ENCODE measurements around the gene KRT76.

Gene KRT76

DNA sequence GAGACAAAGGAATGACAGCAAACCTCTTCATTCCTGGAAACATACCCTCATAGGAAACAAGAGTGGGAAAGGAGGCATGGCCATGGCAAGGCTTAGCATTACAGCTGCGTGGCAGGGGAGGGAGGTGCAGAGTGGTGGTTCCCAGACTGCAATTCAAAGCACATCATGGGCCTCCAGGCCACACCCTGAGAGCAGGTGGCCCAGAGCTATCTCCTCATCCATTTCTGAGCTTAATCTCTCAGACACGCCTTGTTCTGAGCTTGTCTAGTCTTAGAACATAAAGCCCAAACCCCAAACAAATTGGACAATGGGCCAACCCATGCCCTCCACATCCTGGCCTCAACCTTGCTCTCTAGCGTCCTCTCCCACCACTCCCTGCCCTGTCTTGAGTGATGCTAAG, 24.6 kb upstream of the KRT76 start:
- H3K27me3 ChIP-seq (ENCODE audit: insufficient read depth, low read depth, severe bottlenecking) = peaks cover 82% of the 10 kb centered on the region
- no peak overlapping the region for H3K4me3 ChIP-seq (ENCODE audit: low read depth, low read length)
- H3K36me3 ChIP-seq = no peaks in the 10 kb centered on the region
- no peak overlapping the region for H3K27ac ChIP-seq
- H3K9me3 ChIP-seq (ENCODE audit: severe bottlenecking) = no peaks in the 10 kb centered on the region
- no peak for DNase-seq
- TF ChIP-seq, protein P1, sequence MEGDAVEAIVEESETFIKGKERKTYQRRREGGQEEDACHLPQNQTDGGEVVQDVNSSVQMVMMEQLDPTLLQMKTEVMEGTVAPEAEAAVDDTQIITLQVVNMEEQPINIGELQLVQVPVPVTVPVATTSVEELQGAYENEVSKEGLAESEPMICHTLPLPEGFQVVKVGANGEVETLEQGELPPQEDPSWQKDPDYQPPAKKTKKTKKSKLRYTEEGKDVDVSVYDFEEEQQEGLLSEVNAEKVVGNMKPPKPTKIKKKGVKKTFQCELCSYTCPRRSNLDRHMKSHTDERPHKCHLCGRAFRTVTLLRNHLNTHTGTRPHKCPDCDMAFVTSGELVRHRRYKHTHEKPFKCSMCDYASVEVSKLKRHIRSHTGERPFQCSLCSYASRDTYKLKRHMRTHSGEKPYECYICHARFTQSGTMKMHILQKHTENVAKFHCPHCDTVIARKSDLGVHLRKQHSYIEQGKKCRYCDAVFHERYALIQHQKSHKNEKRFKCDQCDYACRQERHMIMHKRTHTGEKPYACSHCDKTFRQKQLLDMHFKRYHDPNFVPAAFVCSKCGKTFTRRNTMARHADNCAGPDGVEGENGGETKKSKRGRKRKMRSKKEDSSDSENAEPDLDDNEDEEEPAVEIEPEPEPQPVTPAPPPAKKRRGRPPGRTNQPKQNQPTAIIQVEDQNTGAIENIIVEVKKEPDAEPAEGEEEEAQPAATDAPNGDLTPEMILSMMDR (IDR thresholded peaks at IDR 0.05; ENCODE audit: low read depth, low read length) = no peak

DNA sequence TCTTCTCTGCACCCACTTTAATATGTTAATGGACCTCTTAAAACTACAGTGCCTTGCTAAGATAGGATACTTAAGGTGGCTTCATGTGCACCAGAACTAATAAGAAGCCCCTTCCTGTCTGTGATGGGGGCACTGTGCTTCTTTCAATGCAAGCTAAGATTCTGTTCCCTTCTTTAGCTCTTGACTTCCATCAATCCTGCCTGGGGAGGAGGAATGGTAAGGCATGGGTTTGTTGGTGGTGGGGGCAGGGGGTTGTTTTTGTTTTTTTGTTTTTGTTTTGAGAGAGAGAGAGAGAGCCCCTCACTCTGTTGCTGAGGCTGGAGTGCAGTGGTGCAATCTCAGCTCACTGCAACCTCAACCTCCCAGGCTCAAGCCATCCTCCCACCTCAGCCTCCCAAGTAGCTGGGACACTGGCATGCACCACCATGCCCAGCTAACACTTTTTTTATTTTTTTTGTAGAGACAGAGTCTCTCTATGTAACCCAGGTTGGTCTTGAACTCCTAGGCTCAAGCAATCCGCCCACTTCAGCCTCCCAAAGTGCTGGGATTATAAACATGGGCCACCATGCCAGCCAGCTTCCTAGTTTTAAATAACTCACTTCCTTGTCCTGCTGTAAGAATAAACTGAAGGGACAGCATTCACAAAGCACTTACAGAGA, 23.2 kb upstream of the KRT76 start:
- no peak overlapping the region for H3K4me3 ChIP-seq (ENCODE audit: low read depth, low read length)
- TF ChIP-seq, protein P1 (IDR thresholded peaks at IDR 0.05; ENCODE audit: low read depth, low read length) = no peak
- H3K27me3 ChIP-seq (ENCODE audit: insufficient read depth, low read depth, severe bottlenecking) = peaks cover 81% of the 10 kb centered on the region
- no peaks in the 10 kb centered on the region for H3K9me3 ChIP-seq (ENCODE audit: severe bottlenecking)
- no peak for DNase-seq
- H3K36me3 ChIP-seq = no peaks in the 10 kb centered on the region
- no peak overlapping the region for H3K27ac ChIP-seq

DNA sequence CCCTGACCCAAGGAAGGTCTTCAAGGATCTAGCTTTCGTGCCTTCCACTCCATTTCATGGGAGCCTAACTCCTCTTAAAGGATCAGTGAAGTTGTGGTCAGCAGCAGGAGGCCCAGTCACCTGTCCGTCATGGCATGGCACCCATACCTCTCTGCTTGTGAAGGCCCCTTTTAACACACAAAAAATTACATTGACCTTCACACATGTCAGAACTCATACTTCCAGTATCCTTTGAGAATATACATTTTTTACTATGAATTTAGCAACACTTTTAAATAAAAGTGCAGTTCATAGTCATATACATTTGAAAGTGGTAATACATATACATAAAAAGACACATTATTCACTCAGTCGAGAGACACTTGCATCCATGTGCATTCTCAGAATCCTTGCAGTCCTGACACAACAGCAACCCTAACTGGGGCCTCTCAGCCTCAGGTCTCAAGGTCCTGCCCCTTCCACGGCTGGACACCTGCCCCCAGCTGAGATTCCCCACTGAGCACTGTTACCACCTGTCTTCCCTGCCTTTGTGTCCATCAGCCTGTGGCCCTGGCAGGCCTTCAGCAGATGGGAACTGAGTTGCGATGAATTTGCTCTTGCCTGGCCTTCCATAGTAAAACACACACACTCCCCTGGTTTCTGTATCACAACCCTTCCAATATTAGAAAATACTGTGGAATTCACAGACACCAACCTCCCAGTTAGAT, 22.5 kb upstream of the KRT76 start:
- DNase-seq = no peak
- H3K36me3 ChIP-seq = no peaks in the 10 kb centered on the region
- TF ChIP-seq, protein P1 (IDR thresholded peaks at IDR 0.05; ENCODE audit: low read depth, low read length) = no peak
- H3K4me3 ChIP-seq (ENCODE audit: low read depth, low read length) = no peak overlapping the region
- no peak overlapping the region for H3K27ac ChIP-seq
- H3K27me3 ChIP-seq (ENCODE audit: insufficient read depth, low read depth, severe bottlenecking) = peaks cover 84% of the 10 kb centered on the region
- no peaks in the 10 kb centered on the region for H3K9me3 ChIP-seq (ENCODE audit: severe bottlenecking)

DNA sequence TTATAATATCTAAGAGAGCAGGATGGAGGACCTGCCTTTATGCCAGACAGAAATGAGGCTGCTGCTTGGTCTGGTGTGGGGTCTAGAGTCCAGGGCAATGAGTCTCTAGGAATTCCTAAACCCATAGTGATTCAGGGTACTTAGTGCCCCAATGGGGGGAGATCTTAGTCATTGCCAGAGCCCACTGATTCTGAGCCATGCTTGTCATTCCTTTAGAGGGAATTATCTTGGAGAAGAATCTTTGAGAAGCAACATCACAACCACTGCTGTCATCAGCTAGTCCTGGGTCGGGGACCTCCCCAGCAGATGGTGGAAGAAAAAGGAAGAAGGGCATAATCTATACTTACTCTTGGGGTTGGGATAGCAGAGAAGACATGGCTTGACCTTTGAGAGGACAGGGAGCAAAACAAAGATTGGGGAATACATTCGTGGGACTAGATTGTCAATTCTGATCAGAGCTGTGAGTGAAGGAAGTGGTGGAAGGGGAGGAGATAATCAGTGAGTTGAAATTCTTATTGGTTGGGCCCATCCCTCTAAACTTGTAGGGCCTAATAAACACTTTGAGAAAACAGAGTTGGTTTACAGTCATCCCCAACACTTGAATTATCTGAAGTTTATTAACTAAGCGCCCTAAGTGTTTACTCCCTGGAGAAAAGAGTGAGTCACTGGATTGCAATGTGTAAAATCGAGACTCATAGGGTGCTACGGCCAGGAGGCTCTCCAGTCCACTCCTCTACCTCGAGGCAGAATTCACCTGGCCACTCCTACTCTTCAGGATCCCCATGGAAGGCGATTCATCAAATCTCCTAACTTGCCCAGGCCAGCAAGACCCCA, 21.7 kb upstream of the KRT76 start:
- H3K9me3 ChIP-seq (ENCODE audit: severe bottlenecking) = no peaks in the 10 kb centered on the region
- H3K4me3 ChIP-seq (ENCODE audit: low read depth, low read length) = no peak overlapping the region
- TF ChIP-seq, protein P1 (IDR thresholded peaks at IDR 0.05; ENCODE audit: low read depth, low read length) = no peak
- no peaks in the 10 kb centered on the region for H3K36me3 ChIP-seq
- H3K27me3 ChIP-seq (ENCODE audit: insufficient read depth, low read depth, severe bottlenecking) = peaks cover 84% of the 10 kb centered on the region
- H3K27ac ChIP-seq = no peak overlapping the region
- no peak for DNase-seq

DNA sequence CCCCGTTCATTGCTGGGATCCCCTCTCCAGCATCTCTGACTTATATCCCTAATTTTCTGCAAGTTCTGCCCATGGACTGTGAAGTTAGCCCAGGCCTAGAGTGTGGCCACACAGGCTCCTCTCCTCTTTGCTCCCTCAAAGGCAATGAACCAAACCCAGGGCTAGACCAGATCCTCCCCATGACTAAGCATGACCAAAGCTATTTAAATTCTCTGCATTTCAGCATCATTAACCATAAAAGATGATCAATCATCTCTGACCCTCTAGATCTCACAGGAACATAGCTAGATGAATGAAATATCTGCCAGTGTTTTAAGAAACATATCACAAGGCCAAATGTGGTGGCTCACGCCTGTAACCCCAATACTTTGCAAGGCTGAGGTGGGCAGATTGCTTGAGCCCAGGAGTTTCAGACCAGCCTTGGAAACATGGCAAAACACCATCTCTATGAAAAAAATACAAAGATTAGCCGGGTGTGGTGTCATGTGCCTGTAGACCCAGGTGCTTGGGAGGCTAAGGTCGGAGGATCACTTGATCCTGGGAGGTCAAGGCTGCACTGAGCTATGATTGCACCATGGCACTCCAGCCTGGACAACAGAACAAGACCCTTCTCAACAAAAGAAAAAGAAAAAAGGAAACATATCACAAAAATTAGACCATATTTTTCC, 21.0 kb upstream of the KRT76 start:
- DNase-seq = no peak
- Histone ChIP-seq H3K4me3 (ENCODE audit: low read depth, low read length) (no peak overlapping the region), H3K36me3 (no peaks in the 10 kb centered on the region), H3K9me3 (ENCODE audit: severe bottlenecking) (no peaks in the 10 kb centered on the region), H3K27me3 (ENCODE audit: insufficient read depth, low read depth, severe bottlenecking) (peaks cover 85% of the 10 kb centered on the region), H3K27ac (no peak overlapping the region)
- TF ChIP-seq, protein P1 (IDR thresholded peaks at IDR 0.05; ENCODE audit: low read depth, low read length) = no peak
